Measurements from ENCODE around the gene PTPN21.
"Not testable (repeated sequence)": the region's sequence is repeated elsewhere in the genome, so short reads cannot be mapped to it uniquely, and the experiment has no call there.

PTPN21 gene

DNA sequence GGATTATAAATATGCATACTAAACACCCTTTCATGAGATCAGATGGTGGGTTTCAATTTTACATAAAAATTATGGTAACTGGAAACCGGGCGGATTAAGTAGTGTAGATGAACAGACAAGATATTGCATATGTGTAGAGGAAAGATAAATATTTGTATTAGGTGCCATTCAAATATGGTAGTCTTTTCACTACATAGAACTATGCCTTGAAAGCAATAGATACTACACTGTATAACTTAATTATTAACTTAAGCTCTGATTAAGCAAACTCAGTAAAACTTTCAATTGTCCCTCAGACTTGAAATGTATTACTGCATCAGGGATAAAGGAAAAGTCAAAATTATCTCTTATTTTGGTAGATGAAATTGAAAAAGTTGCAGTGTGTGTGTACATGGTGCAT lies 1.9 kb downstream of the PTPN21 start:
- in situ Hi-C loops (cut with MboI; ENCODE audit: low sequenced_read_pairs), result no loop called here

GRCh38 chr14:88551980-88552431 lies 2.8 kb downstream of the PTPN21 start:
- in situ Hi-C loops (cut with MboI; ENCODE audit: low sequenced_read_pairs), result no loop called here

DNA sequence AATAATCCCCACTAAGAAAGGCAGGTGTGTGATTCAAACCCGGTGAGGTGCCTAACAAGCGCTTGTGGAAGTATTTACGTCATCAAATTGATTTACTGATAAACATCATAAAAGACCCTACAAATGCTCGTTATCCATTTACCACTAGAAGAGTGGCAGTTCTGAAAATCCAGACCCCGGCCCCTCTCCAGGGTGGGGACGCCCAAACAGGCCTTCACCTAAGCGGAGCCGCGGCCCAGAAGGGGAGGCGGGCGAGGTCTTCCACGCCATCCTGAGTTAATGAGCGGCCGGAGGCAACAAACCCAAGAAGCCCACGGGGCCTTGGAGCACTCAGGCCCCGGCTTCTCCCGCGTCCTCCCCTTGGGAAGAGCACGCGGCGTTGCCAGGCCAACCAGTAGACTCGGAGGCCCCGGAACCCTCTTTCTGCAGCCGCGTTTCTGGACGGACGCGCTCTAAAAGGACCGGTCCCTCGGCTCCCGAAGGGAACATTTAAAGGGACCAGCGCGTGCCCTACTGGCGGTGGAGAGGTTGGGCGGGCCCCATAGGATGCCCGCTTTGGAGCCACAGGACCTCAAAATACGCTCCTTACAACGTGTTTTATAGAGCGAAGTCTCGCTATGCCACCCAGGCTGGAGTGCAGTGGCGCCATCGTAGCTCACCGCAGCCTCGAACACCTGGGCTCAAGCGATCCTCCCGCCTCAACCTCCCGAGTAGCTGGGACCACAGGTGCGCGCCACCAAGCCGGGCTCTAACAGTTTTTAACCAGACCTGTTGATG lies 3.5 kb downstream of the PTPN21 start:
- in situ Hi-C loops (cut with MboI; ENCODE audit: low sequenced_read_pairs), result no loop called here

- in situ Hi-C loops (cut with MboI; ENCODE audit: low sequenced_read_pairs), result no loop called here
Measured at GRCh38 chr14:88550078-88550477, 4.7 kb downstream of the PTPN21 start.

DNA sequence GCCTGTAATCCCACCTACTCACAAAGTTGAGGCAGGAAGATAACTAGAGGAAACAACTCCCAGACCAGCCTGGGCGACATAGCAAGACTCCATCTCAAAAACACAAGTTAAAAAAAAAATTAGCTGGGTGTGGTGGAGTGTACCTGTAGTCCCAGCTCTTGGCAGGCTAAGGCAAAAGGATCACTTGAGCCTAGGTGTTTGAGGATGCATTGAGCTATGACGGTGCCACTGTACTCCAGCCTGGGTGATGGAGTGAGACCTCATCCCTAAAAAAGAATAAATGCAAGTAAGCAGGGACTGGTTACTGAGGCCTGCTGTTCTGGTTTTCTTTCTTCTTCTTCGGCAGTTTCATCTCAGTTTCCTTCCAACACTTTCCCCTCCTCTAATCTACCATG lies 7.4 kb downstream of the PTPN21 start:
- in situ Hi-C loops (cut with MboI; ENCODE audit: low sequenced_read_pairs), result no loop called here

DNA sequence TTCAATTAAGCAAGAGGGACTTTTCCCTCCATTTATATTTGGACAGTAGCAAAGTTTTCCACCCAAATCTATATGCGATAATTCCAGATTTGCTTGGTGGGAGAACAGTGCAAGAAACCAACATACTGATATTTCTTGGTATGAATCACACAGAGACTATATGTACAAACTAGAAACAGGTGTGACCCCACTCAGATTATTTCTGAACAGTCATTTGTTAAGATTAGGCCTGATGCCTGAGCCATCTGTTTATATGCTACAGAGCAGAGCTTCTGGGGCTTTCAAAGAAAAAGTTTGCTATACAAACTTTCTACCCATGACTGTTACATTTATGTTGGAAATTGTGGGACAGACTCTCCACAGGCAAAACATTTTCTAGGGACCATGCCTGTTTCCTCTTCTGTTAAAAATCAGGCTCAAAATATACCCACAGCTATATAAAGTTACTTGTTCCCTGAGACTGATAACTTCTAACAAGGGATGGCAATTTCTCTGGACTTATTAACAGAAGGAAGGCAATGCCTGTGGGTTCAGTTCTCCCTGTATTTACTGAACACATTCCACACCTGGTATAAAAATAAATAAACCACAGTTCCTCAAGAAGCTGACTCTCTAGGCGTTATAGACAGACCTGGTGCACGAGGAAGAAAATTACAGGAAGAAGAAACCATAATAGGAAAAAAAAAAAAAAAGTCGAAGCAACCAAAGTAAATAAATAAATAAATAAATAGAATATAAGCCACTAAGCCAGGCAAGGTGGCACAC lies 8.0 kb downstream of the PTPN21 start:
- in situ Hi-C loops (cut with MboI; ENCODE audit: low sequenced_read_pairs), result no loop called here

DNA sequence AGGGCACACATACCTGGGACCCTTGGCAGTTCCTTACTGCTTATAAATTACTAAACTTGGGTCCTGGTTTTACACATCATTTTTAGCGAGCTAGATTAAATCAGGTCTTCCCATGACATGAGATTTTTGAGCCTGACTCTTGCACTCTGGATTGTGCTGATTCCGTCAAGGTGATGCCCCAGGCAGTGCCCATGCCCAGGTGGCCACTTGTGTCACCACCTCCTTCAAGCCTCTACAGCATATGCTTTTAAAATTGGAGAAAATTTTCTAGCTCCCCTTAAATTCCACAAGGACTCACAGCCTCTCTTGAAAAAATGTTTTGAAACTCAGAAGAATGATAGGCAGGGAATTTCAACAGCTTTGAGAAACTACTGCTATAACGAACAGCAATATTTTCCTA lies 9.6 kb downstream of the PTPN21 start:
- in situ Hi-C loops (cut with MboI; ENCODE audit: low sequenced_read_pairs), result no loop called here

DNA sequence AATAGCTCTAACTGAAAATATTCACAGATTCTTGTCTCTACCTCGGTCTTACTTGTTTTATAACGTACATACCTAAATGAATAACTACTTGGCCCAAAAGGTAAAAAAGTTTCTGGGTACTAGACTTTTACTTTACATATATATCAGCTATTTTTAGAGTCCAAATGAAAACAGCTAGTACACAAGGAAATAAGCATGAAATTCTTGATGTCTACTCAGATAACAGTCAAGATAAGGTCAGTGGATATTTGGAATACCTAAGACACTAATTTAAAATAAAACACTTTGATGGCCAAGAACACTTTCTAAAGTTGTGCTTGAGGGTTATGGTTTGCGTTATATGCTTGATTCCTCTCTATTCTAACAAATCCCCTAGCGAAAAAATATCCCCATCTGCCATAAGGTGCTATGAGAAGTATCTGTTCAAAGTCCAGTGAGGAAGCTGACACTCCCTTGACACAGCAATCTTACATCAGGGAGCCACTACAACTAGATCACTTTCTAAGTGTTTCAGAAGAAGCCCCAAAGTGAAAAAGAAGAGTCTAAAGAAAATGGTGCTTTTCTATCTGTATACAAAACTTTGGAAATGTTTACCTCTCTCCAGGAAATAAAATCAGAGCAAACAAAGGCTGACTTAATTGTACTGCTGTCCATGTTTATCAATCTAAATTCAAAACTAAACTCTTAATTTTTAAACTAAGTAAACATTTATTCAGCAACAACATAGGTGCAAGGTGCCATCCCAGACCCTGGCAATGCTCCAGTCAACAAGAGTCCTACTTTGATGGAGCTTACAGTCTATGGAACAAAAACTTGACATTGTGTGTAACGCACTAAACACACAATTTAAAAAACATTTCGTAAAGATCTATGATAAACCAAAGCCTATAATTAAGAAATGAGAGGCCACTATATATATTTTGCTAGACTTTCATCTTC lies 11.7 kb downstream of the PTPN21 start:
- in situ Hi-C loops (cut with MboI; ENCODE audit: low sequenced_read_pairs), result no loop called here

DNA sequence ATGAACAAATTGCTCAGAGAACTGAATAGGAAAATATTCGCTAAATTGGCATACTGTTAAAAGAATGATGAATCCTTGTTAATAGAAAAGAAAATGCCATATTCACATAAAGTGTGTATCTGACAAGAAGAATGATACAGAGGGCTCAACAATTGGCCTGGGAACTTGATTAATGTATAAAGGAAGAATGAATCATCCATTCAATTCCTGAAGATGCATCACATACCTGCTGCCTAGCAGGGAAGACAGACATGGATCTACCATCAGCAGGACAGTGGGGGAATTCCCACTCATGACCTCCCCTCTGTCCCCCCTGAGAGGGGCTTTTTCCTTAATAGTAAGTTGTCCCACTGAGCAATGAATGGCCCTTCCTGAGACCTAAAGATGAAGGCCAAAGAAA lies 13.5 kb downstream of the PTPN21 start:
- in situ Hi-C loops (cut with MboI; ENCODE audit: low sequenced_read_pairs), result no loop called here

- in situ Hi-C loops (cut with MboI; ENCODE audit: low sequenced_read_pairs), result no loop called here
Measured at GRCh38 chr14:88535813-88536212, 19.0 kb downstream of the PTPN21 start.

- in situ Hi-C loops (cut with MboI; ENCODE audit: low sequenced_read_pairs), result no loop called here
Measured at GRCh38 chr14:88535149-88535548, 19.7 kb downstream of the PTPN21 start.

GRCh38 chr14:88533064-88533602 lies 21.7 kb downstream of the PTPN21 start:
- in situ Hi-C loops (cut with MboI; ENCODE audit: low sequenced_read_pairs), result no loop called here

DNA sequence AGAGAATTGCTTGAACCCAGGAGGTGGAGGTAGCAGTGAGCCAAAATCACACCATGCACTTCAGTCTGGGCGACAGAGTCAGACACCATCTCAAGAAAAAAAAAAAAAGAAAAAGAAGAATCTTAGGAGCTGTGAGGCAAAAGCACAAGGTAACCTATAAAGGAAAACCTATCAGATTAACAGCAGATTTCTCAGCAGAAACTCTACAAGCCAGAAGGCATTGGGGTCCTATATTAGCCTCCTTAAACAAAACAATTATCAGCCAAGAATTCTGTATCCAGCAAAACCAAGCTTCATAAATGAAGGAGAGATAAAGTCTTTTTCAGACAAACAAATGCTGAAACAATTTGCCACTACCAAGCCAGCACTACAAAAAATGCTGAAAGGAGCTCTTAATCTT lies 24.9 kb downstream of the PTPN21 start:
- in situ Hi-C loops (cut with MboI; ENCODE audit: low sequenced_read_pairs), result not testable (repeated sequence)

DNA sequence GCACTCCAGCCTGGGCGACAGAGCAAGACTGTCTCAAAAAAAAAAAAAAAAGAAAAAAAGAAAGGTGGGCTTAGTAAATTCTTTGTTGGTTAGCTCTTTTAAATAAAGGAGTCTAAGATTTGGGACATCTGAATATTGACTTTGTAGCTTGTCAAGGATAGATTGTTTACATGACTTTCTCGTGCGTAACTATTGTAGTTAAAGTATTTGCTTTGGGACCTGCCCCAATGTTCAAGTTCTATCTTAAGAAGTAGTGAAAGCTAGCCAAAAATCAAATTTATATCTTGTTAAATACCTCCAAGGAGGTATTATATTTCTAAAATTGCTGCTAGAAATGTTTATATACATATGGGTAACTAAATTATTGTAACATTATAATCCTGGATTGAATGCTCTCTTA lies 32.4 kb downstream of the PTPN21 start:
- in situ Hi-C loops (cut with MboI; ENCODE audit: low sequenced_read_pairs), result no loop called here

GRCh38 chr14:88521818-88522217 lies 33.0 kb downstream of the PTPN21 start:
- in situ Hi-C loops (cut with MboI; ENCODE audit: low sequenced_read_pairs), result no loop called here

- in situ Hi-C loops (cut with MboI; ENCODE audit: low sequenced_read_pairs), result no loop called here
Measured at GRCh38 chr14:88519907-88520306, 34.9 kb downstream of the PTPN21 start.

- in situ Hi-C loops (cut with MboI; ENCODE audit: low sequenced_read_pairs), result no loop called here
Measured at GRCh38 chr14:88518592-88519512, 36.0 kb downstream of the PTPN21 start.

DNA sequence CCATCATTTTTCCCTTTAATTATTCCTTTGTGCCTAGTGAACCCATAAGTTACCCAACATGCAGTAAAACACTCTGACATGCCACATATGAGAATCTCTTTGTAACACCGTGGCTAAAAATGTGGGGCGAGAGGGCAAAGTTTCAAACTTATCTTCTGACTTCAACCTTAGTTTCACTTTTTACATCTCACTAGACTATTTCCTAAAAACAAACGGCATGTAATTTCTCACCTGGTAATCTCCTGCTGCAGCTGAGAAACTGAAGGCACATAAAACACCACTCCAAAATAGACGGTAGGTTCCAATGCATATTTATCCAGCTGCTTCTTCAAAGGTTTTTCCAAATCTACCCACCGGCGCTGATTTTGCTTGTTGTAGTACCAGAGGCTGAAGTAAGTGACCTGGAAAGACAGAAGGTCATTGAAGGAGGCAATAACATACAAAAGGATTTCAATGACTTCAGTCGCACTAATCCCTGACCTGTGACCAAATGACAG lies 37.9 kb downstream of the PTPN21 start:
- in situ Hi-C loops (cut with MboI; ENCODE audit: low sequenced_read_pairs), result no loop called here

DNA sequence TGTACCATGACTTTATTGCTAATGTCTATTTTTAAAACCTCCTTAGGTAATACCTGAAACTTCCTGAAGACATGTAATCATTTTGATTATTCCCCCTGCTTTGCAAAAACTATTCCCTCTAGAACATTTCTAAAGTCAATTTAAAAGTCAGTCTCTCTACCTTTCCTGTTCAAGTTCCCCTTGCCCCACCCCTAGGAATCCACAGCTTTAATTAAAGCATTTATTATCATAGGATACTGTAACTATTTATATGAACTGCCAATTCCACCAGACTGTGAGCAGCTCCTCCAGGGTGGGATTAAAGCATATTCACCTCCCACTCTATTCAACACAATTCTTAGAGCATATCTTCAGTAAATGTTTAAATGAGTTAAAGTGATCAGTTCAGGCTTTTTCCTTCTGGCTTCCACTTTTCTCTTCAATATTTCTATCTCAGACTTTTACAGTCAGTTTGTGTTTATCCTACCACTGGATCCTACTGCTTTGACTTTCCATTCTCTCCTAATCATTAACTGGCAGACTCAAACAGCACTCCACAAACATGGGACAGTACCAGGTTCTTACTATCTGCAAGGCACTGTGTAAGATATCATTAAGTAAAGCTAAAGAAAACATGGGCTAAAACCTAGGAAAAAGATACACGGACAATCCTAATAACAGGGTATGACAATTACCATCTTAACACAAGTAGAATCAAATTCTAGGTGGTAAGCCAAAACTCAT lies 39.1 kb downstream of the PTPN21 start:
- in situ Hi-C loops (cut with MboI; ENCODE audit: low sequenced_read_pairs), result no loop called here

Data from HL-60/S4 treated with phorbol 12-myristate 13-acetate at 8.2 ng/mL for 4 days and 3 days (cell line).